GM18951 (cell line): ENCODE results near the gene KRTAP1-3.
"Not testable (repeated sequence)": the region's sequence is repeated elsewhere in the genome, so short reads cannot be mapped to it uniquely, and the experiment has no call there.

Experiments used
- POLR2A ChIP-seq: IDR thresholded peaks from 4 replicates; pipeline ENCODE4 v1.6.1; 2011; ENCODE audit warnings: mild to moderate bottlenecking; ENCODE audit not compliant: insufficient read length, insufficient read depth; ENCODE audit errors: extremely low read depth
- in situ Hi-C: fragments of 300-500 bp; cut with MboI; formaldehyde crosslinking; loops from one replicate; pipeline ENCODE4 v1.12.0; 2022; ENCODE audit warnings: low sequenced_read_pairs, mixed read lengths, inconsistent platforms; ENCODE audit not compliant: unreplicated experiment

KRTAP1-3 gene

GRCh38 chr17:41034346-41034935 lies at the start of gene KRTAP1-3:
Gene KRTAP1-3, minus strand, starts transcription at chr17:41034874. Its CDS starts 53 bp downstream, at chr17:41034821.
- in situ Hi-C loops, result not testable (repeated sequence)

- in situ Hi-C loops, result not testable (repeated sequence)
Measured at GRCh38 chr17:41084100-41084856, 49.6 kb upstream of the KRTAP1-3 start, which contains the start of gene KRTAP4-7. Gene KRTAP4-7, plus strand, starts transcription at chr17:41084150. Its CDS starts 57 bp downstream, at chr17:41084207.

GRCh38 chr17:41083427-41083826 lies 48.8 kb upstream of the KRTAP1-3 start:
- in situ Hi-C loops, result not testable (repeated sequence)

- in situ Hi-C loops, result no loop called here
- no peak for TF ChIP-seq POLR2A
Measured at GRCh38 chr17:41082626-41083025, 48.0 kb upstream of the KRTAP1-3 start.

- in situ Hi-C loops, result no loop called here
- TF ChIP-seq POLR2A, result no peak
Measured at GRCh38 chr17:41076788-41077187, 42.1 kb upstream of the KRTAP1-3 start.

GRCh38 chr17:41073676-41074075 lies 39.0 kb upstream of the KRTAP1-3 start:
- in situ Hi-C loops, result no loop called here
- TF ChIP-seq POLR2A, result no peak

- in situ Hi-C loops, result no loop called here
- no peak for TF ChIP-seq POLR2A
Measured at GRCh38 chr17:41071606-41072360, 37.1 kb upstream of the KRTAP1-3 start.

- in situ Hi-C loops, result no loop called here
Measured at GRCh38 chr17:41069031-41069430, 34.4 kb upstream of the KRTAP1-3 start.

GRCh38 chr17:41067281-41067680 lies 32.6 kb upstream of the KRTAP1-3 start:
- in situ Hi-C loops, result no loop called here
- no peak for TF ChIP-seq POLR2A

More at GRCh38 chr17:41069031-41069430, 34.4 kb upstream of the KRTAP1-3 start:
- TF ChIP-seq POLR2A, result no peak

- in situ Hi-C loops, result no loop called here
- no peak for TF ChIP-seq POLR2A
Measured at GRCh38 chr17:41065829-41066624, 31.4 kb upstream of the KRTAP1-3 start, which contains the start of gene KRTAP2-4. Gene KRTAP2-4, minus strand, starts transcription at chr17:41065879. Its CDS starts 34 bp downstream, at chr17:41065845.

- in situ Hi-C loops, result not testable (repeated sequence)
Measured at GRCh38 chr17:41065016-41065689, 30.5 kb upstream of the KRTAP1-3 start.

- no peak for TF ChIP-seq POLR2A
- in situ Hi-C loops, result no loop called here
Measured at GRCh38 chr17:41064301-41064700, 29.6 kb upstream of the KRTAP1-3 start.

GRCh38 chr17:41063449-41063848 lies 28.8 kb upstream of the KRTAP1-3 start:
- in situ Hi-C loops, result no loop called here
- TF ChIP-seq POLR2A, result no peak
